Lower leg skin (tissue), 3 donors: Measurements from ENCODE around the gene XYLB.
"Not testable (repeated sequence)": the region's sequence is repeated elsewhere in the genome, so short reads cannot be mapped to it uniquely, and the experiment has no call there.

Experiments
- POLR2A ChIP-seq, 2 donors: fragments of 450-650 bp; IDR thresholded peaks; one replicate each; pipeline ENCODE4 v1.6.1; 2016 to 2017; ENCODE audit warnings: antibody characterized with exemption in 2 of 2, mild to moderate bottlenecking in 1 of 2, moderate library complexity in 1 of 2
- TF ChIP-seq, protein P1 (sequence below), 3 donors: fragments of 450-650 bp; IDR thresholded peaks; one replicate each; pipeline ENCODE4 v1.5.1; 2016; ENCODE audit warnings: antibody characterized with exemption in 3 of 3, mild to moderate bottlenecking in 3 of 3, moderate library complexity in 2 of 3

DNA sequence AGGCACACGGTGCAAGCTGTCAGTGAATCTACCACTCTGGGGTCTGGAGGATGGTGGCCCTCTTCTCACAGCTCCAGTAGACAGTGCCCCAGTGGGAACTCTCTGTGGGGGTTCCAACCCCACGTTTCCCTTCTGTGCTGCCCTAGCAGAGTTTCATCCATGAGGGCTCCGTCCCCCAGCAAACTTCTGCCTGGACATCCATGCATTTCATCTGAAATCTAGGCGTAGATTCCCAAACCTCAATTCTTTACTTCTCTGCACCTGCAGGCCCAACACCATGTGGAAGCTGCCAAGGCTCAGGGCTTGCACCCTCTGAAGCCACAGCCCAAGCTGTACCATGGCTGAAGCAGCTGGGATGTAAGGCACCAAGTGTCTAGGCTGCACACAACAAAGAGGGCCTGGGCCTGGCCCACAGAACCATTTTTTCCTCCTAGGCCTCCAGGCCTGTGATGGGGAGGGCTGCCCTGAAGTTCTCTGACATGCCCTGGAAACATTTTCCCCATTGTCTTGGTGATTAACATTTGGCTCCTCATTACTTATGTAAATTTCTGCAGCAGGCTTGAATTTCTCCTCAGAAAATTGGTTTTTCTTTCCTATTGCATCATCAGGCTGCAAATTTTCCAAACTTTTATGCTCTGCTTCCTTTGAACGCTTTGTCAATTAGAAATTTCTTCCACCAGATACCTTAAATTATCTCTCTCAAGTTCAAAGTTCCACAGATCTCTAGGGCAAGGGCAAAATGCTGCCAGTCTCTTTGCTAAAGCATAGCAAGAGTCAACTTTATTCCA lies 86.5 kb downstream of the XYLB start:
- TF ChIP-seq, protein P1, sequence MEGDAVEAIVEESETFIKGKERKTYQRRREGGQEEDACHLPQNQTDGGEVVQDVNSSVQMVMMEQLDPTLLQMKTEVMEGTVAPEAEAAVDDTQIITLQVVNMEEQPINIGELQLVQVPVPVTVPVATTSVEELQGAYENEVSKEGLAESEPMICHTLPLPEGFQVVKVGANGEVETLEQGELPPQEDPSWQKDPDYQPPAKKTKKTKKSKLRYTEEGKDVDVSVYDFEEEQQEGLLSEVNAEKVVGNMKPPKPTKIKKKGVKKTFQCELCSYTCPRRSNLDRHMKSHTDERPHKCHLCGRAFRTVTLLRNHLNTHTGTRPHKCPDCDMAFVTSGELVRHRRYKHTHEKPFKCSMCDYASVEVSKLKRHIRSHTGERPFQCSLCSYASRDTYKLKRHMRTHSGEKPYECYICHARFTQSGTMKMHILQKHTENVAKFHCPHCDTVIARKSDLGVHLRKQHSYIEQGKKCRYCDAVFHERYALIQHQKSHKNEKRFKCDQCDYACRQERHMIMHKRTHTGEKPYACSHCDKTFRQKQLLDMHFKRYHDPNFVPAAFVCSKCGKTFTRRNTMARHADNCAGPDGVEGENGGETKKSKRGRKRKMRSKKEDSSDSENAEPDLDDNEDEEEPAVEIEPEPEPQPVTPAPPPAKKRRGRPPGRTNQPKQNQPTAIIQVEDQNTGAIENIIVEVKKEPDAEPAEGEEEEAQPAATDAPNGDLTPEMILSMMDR (IDR thresholded peaks at IDR 0.05): not testable (repeated sequence)
- TF ChIP-seq POLR2A (IDR thresholded peaks at IDR 0.05): not testable (repeated sequence)
